CD4-positive, alpha-beta T cell treated with Interleukin-10 for 1 hour (primary cell): ENCODE results near the gene PTGR1.
"Not testable (repeated sequence)": the region's sequence is repeated elsewhere in the genome, so short reads cannot be mapped to it uniquely, and the experiment has no call there.

ENCODE experiments used
- DNase-seq: peaks from one replicate; pipeline ENCODE4 v3.0.0-alpha.2; 2020

PTGR1 gene

DNA sequence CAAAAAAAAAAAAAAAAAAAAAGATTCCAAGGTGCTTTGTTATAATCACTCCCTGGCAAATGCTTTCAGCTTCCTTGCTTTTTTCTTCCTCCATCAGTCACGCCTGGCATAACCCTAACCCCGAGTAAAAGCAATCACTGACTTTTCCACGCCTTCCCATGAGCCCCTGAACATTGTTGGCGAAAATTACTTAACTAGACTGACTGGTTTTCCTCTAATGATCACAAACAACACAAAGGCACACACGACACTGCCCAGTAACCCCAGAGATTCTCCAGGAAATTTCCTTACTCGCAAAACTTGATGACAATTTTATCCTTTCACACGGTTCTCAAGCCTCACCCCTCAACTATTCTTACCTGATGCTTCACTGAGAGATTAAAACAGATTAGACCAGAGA, 11.4 kb upstream of the PTGR1 start:
- DNase-seq: no peak

GRCh38 chr9:111610149-111610548, 10.7 kb upstream of the PTGR1 start:
- no peak for DNase-seq

- DNase-seq: no peak
These were observed 5.7 kb upstream of the PTGR1 start for GRCh38 chr9:111605041-111605559.

GRCh38 chr9:111604054-111604615, 4.7 kb upstream of the PTGR1 start:
- no peak for DNase-seq

DNA sequence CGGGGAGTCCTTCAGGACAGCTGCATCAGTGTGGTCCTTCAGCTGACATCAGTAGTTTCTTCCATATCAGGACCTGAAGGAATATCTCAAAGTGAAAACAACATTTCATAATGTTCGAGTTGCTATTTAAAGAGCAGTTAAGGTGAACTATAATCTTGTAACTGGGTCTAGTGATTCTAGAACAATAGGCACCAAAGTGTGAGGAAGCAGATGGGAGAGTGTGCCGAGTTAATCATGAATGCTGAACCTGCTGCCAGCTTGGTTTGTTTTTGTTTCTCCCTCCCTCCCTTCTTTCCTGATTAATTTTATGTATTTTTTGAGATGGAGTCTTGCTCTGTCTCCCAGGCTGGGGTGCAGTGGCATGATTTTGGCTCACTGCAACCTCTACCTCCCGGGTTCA, 3.6 kb upstream of the PTGR1 start:
- no peak for DNase-seq

DNA sequence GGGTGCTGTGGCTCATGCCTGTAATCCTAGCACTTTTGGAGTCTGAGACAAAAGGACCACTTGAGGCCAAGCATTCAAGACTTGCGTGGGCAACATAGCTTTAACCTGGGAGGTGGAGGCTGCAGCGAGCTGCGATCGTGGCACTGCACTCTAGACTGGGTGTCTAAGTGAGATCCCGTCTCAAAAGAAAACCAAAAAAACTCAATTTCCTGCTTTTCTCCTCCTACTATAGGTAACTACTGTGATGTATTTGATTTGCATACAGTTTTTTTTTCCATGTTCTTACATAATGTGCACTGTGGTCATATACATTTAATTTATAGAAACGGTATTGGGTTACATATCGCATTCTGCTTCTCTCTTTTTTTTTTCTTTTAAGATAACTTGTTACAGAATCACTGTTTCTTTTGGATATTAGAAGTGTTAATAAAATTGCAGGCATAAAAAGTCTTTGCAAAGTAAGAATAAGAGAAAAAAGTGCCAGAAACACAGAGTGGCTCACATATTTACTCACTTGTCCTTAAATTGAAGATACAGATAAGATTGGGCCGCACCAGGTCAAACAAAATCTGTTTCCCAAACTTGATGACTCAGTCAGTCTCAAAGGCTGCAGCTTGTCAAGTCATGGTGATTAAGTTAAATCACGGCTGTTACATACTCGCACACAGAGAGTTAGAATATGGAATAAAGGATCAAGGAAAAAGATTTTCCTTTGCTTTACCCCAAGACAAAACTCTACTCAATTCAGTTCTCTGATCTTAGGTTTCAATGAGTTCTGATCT, 2.0 kb upstream of the PTGR1 start:
- no peak for DNase-seq

DNA sequence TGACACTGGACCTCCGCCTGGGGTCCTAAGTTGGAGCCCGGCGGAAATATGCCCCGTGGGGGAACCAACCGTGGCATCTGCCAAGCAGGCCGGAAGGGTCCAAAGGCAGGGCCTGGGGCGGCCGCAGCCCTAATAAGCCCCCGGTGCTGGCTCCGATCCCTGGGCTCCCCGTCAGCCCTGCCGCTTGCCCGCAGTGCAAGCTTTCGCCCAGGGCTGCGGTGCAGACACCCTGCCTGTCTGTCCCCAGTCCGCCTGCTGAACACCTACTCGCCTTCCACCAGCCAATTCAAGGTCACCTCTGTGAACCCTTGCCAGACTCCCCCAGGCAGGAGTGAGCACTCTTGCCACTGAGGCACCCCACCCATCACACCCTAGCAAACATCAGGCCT, 502 bp upstream of the PTGR1 start:
- DNase-seq: no peak

- DNase-seq: peak; percentile 9
These were observed 735 bp downstream of the PTGR1 start for GRCh38 chr9:111598733-111599091.

- peak; percentile 72 for DNase-seq
These were observed 1.4 kb downstream of the PTGR1 start for GRCh38 chr9:111597852-111598732.

- no peak for DNase-seq
These were observed 10.6 kb downstream of the PTGR1 start for GRCh38 chr9:111588846-111589245.

GRCh38 chr9:111586378-111586777, 13.1 kb downstream of the PTGR1 start:
- DNase-seq: no peak

- DNase-seq: no peak
These were observed 16.6 kb downstream of the PTGR1 start for GRCh38 chr9:111582888-111583287.

DNA sequence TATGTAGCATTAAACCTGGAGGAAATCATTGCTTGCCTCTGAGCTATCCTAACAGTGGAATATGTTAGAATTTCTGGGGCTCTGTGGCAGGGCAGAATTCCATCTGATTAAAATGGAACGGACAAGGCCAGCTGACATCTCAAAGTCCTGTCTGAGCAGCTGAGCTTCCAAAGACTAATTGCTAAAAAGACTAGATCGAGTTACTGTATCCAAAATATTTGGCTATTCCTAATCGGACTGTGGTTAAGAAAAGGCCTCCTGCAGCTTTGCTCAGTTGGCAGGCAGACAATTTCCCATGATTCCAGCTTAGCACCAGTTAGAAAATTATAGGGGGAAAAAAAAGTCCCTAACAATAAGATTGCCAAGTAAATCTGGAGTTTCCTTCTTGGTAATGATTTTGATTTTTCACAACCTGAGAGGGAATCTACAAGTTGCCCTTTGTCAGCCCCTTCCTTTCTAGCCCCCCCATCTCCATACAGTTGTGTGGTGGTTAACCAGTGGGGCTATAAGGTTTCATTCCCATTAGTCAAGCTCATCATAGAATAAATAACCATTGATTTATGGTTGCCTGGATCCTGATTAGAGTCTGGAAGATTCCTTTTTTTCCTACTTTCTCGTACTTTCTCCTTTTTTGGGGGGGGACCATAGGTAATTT, 26.4 kb downstream of the PTGR1 start:
- DNase-seq: no peak

DNA sequence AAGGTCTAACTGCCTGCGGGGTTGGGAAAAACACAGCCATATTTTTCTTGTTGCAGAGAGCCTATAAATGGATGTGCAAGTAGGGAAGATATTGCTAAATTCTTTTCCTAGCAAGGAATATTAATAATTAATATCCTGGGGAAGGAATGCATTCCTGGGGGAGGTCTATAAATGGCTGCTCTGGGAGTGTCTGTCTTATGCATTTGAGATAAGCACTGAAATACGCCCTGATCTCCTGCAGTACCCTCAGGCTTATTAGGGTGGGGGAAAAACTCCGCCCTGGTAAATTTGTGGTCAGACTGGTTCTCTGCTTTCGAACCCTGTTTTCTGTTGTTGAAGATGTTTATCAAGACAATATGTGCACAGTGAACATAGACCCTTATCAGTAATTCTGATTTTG, 31.3 kb downstream of the PTGR1 start:
- not testable (repeated sequence) for DNase-seq

- DNase-seq: no peak
These were observed 33.2 kb downstream of the PTGR1 start for GRCh38 chr9:111566234-111566633.

DNA sequence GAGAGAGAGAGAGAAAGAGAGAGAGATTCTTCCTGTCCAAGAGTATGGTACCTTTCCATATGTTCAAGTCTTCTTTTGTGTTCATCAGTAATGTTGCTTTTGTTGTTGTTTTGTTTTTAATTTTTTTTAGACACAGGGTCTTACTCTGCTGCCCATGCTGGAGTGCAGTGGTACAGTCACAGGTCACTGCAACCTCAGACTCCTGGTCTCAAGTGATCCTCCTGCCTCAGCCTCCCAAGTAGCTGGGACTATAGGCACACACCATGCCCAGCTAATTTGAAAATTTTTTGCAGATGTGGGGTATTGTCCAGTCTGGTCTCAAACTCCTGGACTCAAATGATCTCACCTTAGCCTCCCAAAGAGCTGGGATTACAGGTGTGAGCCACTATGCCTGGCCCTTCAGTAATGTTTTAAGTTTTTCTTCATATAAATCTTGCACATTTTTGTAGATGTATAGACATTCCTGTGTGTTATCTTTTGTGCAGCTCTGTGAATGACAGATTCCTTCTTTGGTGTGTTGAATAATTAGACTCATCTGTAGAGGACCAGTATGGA, 38.2 kb downstream of the PTGR1 start:
- no peak for DNase-seq

DNA sequence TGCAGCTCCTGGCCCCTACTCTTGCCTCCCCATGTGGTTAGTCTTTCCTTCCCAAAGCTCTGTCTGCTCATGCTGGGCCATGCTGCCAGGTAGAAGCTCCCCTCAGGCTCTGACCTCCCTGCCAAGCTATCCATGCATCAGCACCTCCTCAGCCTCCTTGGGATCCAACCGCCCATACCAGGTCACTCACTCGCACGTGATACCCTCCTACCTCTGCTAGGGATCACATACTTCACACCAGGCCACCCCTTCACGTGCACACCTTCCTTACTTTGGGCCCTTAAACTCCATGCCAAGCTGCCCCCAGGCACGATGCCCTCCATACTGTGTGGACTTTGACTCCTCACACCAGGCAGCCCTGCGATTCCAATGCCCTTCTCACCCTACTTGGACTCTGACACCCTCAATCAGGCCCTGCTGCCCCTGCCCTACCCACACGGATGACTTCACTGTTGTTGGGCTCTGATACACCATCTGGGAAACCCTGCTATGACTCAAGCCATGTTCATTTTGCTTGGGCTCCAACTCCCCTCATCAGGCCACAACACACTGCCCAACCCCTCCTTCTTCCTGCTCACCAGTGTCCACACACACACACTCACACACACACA, 40.3 kb downstream of the PTGR1 start:
- DNase-seq: no peak

DNA sequence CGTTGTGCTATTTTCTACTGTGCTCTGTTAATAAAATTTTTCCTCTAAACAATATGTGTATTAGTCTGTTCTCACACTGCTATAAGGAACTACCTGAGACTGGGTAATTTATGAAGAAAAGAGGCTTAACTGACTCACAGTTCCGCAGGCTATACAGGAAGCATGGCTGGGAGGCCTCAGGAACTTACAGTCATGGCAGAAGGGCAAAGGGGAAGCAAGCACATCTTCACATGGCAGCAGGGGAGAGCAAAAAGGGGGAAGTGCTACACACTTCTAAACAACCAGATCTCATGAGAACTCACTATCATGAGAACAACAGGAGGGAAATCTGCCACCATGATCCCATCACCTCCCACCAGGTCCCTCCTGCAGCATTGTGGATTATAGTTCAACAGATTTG, 44.0 kb downstream of the PTGR1 start:
- not testable (repeated sequence) for DNase-seq

DNA sequence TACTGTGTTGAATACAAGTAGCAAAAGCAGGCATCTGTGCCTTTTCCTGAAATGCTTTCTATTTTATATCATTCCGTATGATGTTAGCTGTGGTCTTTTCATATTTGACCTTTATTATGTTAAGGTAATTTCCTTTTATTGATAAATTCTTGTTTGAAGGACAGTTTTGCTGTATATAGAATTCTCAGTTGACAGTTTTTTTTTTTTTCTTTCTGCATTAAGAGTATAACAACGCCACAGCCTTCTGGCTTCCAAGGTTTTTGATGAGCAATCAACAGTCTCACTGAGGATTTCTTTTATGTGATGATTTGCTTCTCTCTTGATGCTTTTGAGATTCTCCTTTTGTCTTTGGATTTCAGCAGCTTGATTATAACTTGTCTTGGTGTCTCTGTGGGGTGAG, 50.8 kb downstream of the PTGR1 start:
- no peak for DNase-seq

- DNase-seq: no peak
These were observed 56.8 kb downstream of the PTGR1 start for GRCh38 chr9:111542497-111543254.

GRCh38 chr9:111533099-111533790, 66.2 kb downstream of the PTGR1 start:
- no peak for DNase-seq
